Upper lobe of left lung (tissue), 4 donors: ENCODE data around the gene STX8.

ENCODE experiments used
- CTCF ChIP-seq, 6 experiments: fragments of 450-650 bp in 4 of 6; fragments of 200-600 bp in 2 of 6; sonication (generic) in 2 of 6; IDR thresholded peaks; one replicate each; pipeline ENCODE4 v1.5.1; 2016 to 2019; ENCODE audit warnings: antibody characterized with exemption in 6 of 6
- EP300 ChIP-seq, 4 donors: sonication (generic); formaldehyde crosslinking; IDR thresholded peaks; one replicate each; pipeline ENCODE4 v1.5.1; 2017; ENCODE audit warnings: antibody characterized with exemption in 4 of 4, control low read depth in 2 of 4
- POLR2A ChIP-seq, 4 donors: fragments of 450-650 bp; IDR thresholded peaks; one replicate each; pipeline ENCODE4 v1.5.1; 2016 to 2017; ENCODE audit warnings: antibody characterized with exemption in 4 of 4, mild to moderate bottlenecking in 2 of 4
- POLR2AphosphoS5 ChIP-seq, 2 donors: sonication (generic); formaldehyde crosslinking; IDR thresholded peaks; one replicate each; pipeline ENCODE4 v1.5.1; 2017; ENCODE audit warnings: antibody characterized with exemption in 2 of 2

GRCh38 chr17:9470171-9470570 is 105.4 kb downstream of the STX8 start:
- no peak for TF ChIP-seq POLR2A (IDR thresholded peaks at IDR 0.05)
- no peak for TF ChIP-seq CTCF (IDR thresholded peaks at IDR 0.05)
- TF ChIP-seq EP300 (IDR thresholded peaks at IDR 0.05): no peak
- no peak for TF ChIP-seq POLR2AphosphoS5 (IDR thresholded peaks at IDR 0.05)
